GM12864 (cell line): ENCODE measurements around the gene ZNF701.
"Not testable (repeated sequence)": the region's sequence is repeated elsewhere in the genome, so short reads cannot be mapped to it uniquely, and the experiment has no call there.

Source experiments
- DNase-seq: peaks from one replicate; pipeline ENCODE4 v3.0.0-alpha.2; 2011; ENCODE audit warnings: low read depth
- H3K4me3 ChIP-seq: 2 replicates; pipeline ENCODE4 v1.5.1; 2011; ENCODE audit warnings: mild to moderate bottlenecking, low read depth, low read length, control low read depth
- CTCF ChIP-seq: IDR thresholded peaks from 2 replicates; pipeline ENCODE4 v1.5.1; 2011; ENCODE audit warnings: low read depth, mild to moderate bottlenecking, moderate library complexity, low read length, control low read depth, inconsistent platforms; ENCODE audit errors: missing control alignments

The ZNF701 gene

GRCh38 chr19:52533901-52534300, 36.2 kb upstream of the ZNF701 start:
- no peak overlapping the region for H3K4me3 ChIP-seq
- no peak for DNase-seq
- no peak for TF ChIP-seq CTCF

GRCh38 chr19:52535385-52535770, 34.7 kb upstream of the ZNF701 start:
- H3K4me3 ChIP-seq, result peak overlapping the region; percentile 58

GRCh38 chr19:52535771-52536447, 34.2 kb upstream of the ZNF701 start:
- TF ChIP-seq CTCF, result no peak
- DNase-seq, result peak; percentile 62
- peak overlapping the region; percentile 58 for H3K4me3 ChIP-seq

More at GRCh38 chr19:52535385-52535770, 34.7 kb upstream of the ZNF701 start:
- DNase-seq, result not testable (repeated sequence)

- DNase-seq, result no peak
- H3K4me3 ChIP-seq, result peak overlapping the region; percentile 58
- no peak for TF ChIP-seq CTCF
Measured at GRCh38 chr19:52536448-52536800, 33.7 kb upstream of the ZNF701 start.

- DNase-seq, H3K4me3 ChIP-seq: not testable (repeated sequence)
Measured at GRCh38 chr19:52538815-52539214, 31.3 kb upstream of the ZNF701 start.

GRCh38 chr19:52541176-52541575, 28.9 kb upstream of the ZNF701 start:
- H3K4me3 ChIP-seq, DNase-seq: not testable (repeated sequence)

- DNase-seq, result no peak
- H3K4me3 ChIP-seq, result no peak overlapping the region
- no peak for TF ChIP-seq CTCF
Measured at GRCh38 chr19:52541608-52542007, 28.5 kb upstream of the ZNF701 start.

- DNase-seq, H3K4me3 ChIP-seq: not testable (repeated sequence)
Measured at GRCh38 chr19:52542541-52542940, 27.5 kb upstream of the ZNF701 start.

- no peak for TF ChIP-seq CTCF
- H3K4me3 ChIP-seq, result no peak overlapping the region
- DNase-seq, result peak; percentile 25
Measured at GRCh38 chr19:52542984-52543664, 27.0 kb upstream of the ZNF701 start.
